GM19397 (cell line): Measurements from ENCODE around the gene RAD51.
A peak's percentile ranks its signal among the peaks of the same experiment; 100 is the strongest.
"Not testable (repeated sequence)": the region's sequence is repeated elsewhere in the genome, so short reads cannot be mapped to it uniquely, and the experiment has no call there.

Source experiments
- ATAC-seq: cut with Tn5 transposase; IDR thresholded peaks from one replicate; pipeline ENCODE4 v1.9.1; 2021; ENCODE audit warnings: mild to moderate bottlenecking, moderate library complexity; ENCODE audit not compliant: unreplicated experiment

The RAD51 gene

DNA sequence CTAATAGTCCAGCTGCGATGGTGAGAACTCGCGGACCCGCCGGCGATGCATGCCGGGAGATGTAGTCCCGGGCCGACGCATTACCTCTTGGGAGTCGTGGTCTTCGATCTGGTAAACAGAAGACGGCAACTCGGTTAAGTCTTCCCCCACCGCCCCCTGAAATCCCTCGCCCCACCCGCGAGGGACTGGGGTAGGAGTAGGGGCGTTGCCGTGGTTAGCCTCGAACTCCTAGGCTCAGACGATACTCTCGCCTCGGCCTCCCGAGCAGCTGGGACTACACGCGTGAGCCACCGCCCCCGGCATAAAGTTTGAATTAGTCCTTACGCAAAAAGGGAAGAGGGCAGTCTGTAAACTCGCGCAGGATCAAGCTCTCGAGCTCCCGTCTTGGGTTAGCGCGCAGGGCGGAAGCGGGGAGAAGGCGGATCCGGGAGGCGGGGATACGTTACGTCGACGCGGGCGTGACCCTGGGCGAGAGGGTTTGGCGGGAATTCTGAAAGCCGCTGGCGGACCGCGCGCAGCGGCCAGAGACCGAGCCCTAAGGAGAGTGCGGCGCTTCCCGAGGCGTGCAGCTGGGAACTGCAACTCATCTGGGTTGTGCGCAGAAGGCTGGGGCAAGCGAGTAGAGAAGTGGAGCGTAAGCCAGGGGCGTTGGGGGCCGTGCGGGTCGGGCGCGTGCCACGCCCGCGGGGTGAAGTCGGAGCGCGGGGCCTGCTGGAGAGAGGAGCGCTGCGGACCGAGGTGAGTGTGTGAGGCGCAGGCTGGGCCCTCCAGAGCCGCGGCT lies at the start of gene RAD51:
Gene RAD51 (plus strand): TSS at position 487 of the 781 bp plus-strand sequence. CDS start 3,585 bp downstream, outside the sequence.
- peak; percentile 86 for ATAC-seq

GRCh38 chr15:40647523-40647922 lies 47.5 kb upstream of the RAD51 start:
- no peak for ATAC-seq

DNA sequence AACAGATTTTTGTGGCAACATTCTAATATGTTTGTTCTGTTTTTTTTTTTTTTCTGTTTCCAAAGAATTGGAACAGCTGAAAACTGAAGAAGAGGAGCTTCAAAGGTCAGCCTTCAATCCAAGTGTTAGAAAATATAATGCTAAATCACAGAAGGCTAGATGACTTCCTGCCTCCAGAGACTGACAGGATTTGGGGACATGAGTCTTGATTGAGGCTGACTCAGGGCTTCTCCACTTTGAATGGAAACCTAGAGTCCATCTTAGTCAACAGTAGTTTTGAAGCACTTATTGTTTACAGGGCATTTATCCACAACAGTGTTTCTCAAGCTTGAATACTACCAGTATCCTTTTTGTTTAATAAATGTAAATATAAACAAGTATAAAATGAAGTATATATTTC lies 44.5 kb upstream of the RAD51 start:
- ATAC-seq = no peak

DNA sequence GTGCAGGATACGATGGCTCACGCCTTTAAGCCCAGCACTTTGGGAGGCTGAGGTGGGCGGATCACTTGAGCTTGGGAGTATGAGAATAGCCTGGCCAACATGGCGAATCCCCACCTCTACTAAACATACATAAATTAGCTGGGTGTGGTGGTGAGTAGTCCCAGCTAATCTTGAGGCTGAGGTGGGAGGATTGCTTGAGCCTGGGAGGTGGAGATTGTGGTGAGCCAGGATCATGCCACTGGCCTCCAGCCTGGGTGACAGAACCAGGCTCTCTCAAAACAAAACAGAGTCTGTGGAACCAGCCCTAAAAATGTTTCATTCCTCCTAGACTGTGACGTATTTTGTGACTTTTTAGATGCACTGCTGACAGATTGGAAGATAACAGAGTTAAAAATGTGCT lies 34.3 kb upstream of the RAD51 start:
- ATAC-seq = no peak

GRCh38 chr15:40664909-40665308 lies 30.1 kb upstream of the RAD51 start:
- no peak for ATAC-seq

DNA sequence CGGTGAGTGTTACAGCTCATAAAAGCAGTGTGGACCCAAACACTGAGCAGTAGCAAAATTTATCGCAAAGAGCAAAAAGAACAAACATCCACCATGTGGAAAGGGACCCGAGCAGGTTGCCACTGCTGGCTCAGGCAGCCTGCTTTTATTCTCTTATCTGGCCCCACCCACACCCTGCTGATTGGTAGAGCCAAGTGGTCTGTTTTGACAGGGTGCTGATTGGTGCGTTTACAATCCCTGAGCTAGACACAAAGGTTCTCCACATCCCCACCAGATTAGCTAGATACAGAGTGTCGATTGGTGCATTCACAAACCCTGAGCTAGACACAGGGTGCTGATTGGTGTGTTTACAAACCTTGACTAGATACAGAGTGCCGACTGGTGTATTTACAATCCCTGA lies 18.7 kb upstream of the RAD51 start:
- ATAC-seq = not testable (repeated sequence)

DNA sequence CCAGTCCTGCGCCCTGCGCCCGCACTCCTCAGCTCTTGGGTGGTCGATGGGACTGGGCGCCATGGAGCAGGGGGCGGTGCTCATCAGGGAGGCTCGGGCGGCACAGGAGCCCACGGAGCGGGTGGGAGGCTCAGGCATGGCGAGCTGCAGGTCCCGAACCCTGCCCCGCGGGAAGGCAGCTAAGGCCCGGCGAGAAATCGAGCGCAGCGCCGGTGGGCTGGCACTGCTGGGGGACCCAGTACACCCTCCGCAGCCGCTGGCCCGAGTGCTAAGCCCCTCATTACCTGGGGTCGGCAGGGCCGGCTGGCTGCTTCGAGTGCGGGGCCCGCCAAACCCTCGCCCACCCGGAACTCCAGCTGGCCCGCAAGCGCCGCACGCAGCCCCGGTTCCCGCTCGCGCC lies 18.1 kb upstream of the RAD51 start:
- ATAC-seq = not testable (repeated sequence)

DNA sequence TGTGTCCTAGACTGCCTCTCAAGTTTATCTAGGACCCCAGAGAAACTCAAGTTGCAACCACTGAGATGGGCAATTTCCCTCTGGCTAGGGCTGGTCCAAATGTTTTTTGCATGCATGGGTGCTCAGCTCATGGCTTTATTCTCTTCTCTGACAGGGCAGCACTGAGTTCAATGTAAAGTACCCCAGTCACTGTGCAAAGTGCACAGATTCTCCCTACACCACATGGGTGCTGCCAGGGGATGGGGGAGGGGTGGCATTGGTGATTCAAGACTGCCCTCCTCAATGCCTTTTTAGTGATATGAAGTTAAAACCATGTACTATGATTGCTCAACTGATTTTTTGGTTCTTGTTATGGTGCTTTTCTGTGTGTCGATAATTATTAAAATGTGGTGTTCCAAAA lies 14.8 kb upstream of the RAD51 start:
- ATAC-seq = no peak

GRCh38 chr15:40680959-40681358 lies 14.0 kb upstream of the RAD51 start:
- not testable (repeated sequence) for ATAC-seq

DNA sequence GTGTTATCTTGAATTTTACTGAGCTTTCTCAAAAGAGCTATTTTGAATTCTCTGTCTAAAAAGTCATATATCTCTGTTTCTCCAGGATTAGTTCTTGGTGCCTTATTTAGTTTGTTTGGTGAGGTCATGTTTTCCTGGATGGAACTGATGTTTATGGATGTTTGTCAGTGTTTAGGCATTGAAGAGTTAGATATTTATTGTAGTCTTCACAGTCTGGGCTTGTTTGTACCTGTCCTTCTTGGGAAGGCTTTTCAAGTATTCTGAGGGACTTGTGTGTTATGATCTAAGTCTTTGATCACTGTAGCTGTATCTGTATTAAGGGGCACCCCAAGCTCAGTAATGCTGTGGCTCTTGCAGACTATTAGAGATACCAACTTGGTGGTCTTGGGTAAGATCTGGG lies 10.6 kb upstream of the RAD51 start:
- ATAC-seq = no peak

- ATAC-seq = no peak
These were observed 9.6 kb upstream of the RAD51 start for GRCh38 chr15:40685376-40685775.

DNA sequence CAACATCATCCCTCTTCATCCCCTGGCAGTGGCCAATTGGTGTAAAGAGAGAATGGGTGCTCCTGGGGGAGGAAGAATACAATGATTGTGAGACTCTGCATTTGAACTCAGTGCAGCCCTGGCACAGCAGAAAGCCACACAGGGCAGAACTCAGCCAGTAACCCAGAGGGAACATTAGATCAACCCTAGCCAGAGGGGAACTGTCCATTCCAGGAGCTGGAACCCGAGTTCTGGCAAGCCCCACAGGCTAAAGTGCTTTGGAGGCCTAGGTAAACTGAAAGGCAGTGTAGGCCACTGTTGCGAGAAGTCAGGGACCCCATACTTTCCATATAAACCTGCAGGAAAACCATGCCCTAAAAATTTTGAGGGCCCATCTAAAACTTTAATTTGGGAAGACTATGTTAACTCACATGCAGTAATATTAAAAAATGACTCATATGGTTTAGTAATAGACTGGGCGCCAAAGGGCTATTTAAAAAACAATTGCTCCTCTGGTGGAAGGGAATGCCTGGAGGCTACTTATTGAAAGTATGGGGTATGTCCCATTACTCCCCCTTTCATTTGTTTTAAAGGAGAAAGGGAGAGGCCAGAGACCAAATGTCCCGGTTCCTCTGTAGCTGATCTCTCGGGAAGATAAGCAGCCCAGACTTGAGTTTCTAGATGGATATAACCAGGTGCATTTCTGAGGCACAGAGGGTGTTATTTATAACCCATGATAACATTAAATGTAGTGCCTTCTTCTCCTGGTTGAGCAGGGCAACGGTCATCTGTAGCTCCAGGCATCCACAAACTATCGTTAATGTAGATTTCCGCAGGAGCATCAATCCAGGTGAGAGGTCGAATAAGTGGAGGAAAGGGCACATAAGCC lies 5.8 kb upstream of the RAD51 start:
- ATAC-seq = no peak

DNA sequence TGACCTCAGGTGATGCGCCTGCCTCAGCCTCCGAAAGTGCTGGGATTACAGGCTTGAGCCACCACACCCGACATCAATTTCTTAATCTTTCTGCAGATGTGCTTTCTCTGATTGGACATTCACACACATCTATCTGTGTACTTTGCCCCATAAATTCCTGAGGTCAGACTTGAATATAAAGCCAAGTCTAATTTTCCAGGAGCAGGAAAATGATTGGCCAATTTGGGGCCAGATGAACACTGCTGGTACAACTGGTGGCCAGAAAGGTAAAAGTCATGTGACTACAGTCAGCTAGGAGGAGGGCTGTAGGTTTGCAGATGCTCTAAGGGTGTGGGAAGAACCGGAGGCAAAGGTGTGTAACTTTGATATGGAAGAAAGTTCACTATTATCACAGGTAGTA lies 3.2 kb upstream of the RAD51 start:
- ATAC-seq = no peak

DNA sequence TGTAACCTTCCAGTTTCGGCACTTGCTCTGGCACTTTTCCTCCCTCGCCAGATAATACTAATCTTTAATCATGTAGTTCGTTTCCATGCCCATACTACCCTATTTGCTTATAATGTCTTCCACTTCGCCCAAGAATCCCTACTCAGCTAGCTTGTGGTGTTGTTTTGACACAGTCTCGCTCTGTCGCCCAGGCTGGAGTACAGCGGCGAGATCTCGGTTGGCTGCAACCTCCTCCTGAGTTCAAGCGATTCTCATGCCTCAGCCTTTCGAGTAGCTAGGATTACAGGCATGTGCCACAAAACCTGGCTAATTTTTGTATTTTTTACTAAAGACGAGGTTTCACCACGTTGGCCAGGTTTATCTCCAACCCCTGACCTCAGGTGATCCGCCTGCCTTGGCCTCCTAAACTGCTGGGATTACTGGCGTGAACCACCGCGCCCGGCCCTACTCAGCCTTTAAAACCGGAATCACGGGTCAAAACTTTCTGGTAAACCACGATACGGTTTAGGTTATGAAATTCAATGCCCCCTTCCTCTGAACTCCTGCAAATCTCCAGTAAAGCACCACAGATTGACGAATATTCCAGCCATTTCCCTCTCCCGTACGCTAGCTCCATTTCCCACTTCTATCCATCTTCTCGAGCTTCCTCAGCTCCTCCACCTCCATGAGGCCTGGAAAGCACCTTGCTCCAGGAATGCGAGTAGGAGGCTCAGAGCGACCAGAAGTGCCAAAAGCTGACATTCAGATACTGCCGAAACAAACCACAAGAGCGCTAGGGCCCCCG lies 878 bp upstream of the RAD51 start:
- peak; percentile 5 for ATAC-seq

DNA sequence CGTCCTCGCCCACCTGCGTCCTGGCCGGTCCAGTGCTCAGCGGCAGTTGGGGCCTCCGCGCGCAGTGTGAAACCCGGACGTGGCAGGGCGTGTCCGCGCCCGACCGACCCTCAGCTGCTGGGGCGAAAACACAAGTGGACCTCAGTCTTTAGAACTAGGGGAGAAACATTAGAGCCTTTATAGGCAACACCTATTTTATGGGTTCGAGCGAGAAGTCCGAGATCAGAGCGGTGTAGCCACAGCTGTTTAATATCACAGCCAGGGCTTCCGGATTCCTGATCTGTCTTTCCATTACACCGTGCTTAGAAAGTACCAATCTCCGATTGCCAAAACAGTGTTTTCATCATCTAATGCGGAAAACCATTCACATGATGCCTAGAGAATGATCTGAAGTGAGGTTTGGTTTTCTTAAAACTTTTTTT lies 506 bp downstream of the RAD51 start:
- peak; percentile 20 for ATAC-seq

DNA sequence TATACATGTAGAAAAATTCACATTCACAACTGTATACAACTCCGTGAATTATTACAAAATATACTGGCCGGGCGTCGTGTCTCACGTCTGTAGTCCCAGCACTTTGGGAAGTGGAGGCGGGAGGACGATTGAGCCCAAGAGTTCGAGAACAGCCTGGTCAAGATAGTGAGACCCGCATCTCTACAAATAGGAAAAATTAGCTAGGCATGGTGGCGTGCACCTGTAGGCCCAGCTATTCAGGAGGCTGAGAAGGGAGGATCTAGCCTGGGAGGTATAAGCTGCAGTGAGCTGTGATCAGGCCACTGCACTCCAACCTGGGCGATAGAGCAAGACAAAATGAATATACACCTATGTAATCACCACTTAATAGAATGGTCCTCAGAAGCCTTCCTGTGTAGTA lies 1.3 kb downstream of the RAD51 start:
- ATAC-seq = no peak

GRCh38 chr15:40697916-40698315 lies 2.9 kb downstream of the RAD51 start:
- ATAC-seq = no peak

DNA sequence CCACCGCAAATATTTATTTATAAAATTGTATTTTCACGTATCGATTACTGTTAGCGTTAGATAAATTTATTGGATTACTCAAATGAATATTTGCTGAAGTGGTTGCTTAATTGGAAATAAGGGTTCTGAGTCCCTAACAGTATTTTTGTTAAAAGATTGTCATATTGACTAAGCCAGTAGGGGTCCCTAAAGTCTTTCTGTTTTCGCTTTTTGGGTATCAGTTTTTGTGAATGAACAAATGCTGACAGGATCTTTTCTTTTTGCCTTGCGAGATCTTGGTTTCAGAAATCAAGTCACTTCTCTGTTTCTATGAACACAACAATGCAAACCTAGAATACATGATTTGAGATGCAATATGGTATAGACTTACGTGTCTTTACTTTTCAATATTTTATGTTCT lies 7.1 kb downstream of the RAD51 start:
- no peak for ATAC-seq

GRCh38 chr15:40706121-40706520 lies 11.1 kb downstream of the RAD51 start:
- no peak for ATAC-seq

- ATAC-seq = no peak
These were observed 19.2 kb downstream of the RAD51 start for GRCh38 chr15:40714144-40714543.

DNA sequence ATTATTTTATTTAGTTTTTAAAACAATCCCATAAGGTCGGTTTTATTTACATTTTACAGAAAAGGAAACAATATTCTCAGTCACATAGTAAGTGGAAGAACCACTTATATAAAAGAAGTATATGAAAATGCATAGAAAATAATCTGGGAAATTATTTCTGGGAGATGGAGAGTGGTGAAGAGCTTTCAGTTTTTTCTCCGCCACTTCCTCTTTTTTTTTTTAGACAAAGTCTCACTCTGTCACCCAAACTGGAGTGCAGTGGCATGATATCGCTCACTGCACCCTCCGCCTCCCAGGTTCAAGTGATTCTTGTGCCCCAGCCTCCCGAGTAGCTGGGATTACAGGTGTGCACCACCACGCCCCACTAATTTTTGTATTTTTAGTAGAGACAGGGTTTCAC lies 21.2 kb downstream of the RAD51 start:
- no peak for ATAC-seq
